Glomerular visceral epithelial cell (primary cell): ENCODE results near the gene PIK3R4.

Source experiments
- DNase-seq: peaks from one replicate; pipeline ENCODE4 v3.0.0-alpha.2; 2016; ENCODE audit errors: extremely low spot score

PIK3R4 gene

GRCh38 chr3:130688697-130689470 is 57.7 kb downstream of the PIK3R4 start:
- DNase-seq: no peak

- DNase-seq: no peak
Observed at GRCh38 chr3:130688015-130688688, 58.5 kb downstream of the PIK3R4 start.

- no peak for DNase-seq
Observed at GRCh38 chr3:130687327-130687726, 59.3 kb downstream of the PIK3R4 start.

- DNase-seq: no peak
Observed at GRCh38 chr3:130686833-130687232, 59.8 kb downstream of the PIK3R4 start.

GRCh38 chr3:130682131-130682530 is 64.5 kb downstream of the PIK3R4 start:
- DNase-seq: no peak

- DNase-seq: peak; percentile 5
Observed at GRCh38 chr3:130679218-130679617, 67.4 kb downstream of the PIK3R4 start.

GRCh38 chr3:130677343-130677742 is 69.3 kb downstream of the PIK3R4 start:
- no peak for DNase-seq

- DNase-seq: no peak
Observed at GRCh38 chr3:130671545-130672312, 74.9 kb downstream of the PIK3R4 start.

GRCh38 chr3:130669740-130670139 is 76.9 kb downstream of the PIK3R4 start:
- no peak for DNase-seq

- DNase-seq: no peak
Observed at GRCh38 chr3:130663092-130663491, 83.5 kb downstream of the PIK3R4 start.

GRCh38 chr3:130662501-130662996 is 84.1 kb downstream of the PIK3R4 start:
- no peak for DNase-seq

GRCh38 chr3:130661140-130661891 is 85.3 kb downstream of the PIK3R4 start:
- no peak for DNase-seq

- DNase-seq: no peak
Observed at GRCh38 chr3:130659911-130660310, 86.7 kb downstream of the PIK3R4 start.

- peak; percentile 46 for DNase-seq
Observed at GRCh38 chr3:130658678-130659077, 88.0 kb downstream of the PIK3R4 start.

GRCh38 chr3:130656627-130657026 is 90.0 kb downstream of the PIK3R4 start:
- no peak for DNase-seq

- no peak for DNase-seq
Observed at GRCh38 chr3:130654921-130655320, 91.7 kb downstream of the PIK3R4 start.

GRCh38 chr3:130654091-130654490 is 92.5 kb downstream of the PIK3R4 start:
- no peak for DNase-seq

- no peak for DNase-seq
Observed at GRCh38 chr3:130649061-130649654, 97.5 kb downstream of the PIK3R4 start.

GRCh38 chr3:130648293-130648692 is 98.3 kb downstream of the PIK3R4 start:
- DNase-seq: no peak

- no peak for DNase-seq
Observed at GRCh38 chr3:130645261-130645660, 101.4 kb downstream of the PIK3R4 start.

- DNase-seq: no peak
Observed at GRCh38 chr3:130644628-130645253, 101.9 kb downstream of the PIK3R4 start.
